ENCODE measurements around the gene PPP2R5C. TPM values are rescaled to one million over a fixed set of nuclear protein-coding genes. Genes with fewer than 3 reads are reported as not detected.

Gene PPP2R5C
- total RNA-seq, 1 experiment from 2014 or later: 93.0 TPM

DNA sequence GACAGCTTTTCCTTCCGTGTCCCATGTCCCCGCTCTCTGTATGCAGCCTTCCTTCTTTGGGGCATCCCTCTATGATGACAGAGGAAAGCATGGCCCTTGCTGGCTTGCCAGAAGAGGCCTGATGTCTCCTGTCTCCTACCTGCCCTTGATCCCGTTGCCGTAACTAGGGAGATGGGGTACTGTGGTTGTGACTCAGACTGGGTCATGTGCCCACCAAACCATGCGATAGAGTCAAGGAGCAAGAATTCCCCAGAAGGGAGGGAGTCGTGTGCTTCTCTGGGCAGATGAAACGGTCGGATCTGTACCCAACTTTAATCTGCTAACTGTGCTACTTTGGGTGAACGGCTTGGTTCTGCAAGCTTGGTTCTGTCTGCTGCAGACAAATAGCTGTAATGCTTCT, 103.8 kb downstream of the PPP2R5C start:
- no peak overlapping the region for H3K18ac ChIP-seq (ENCODE audit: insufficient read length, low read depth, low read length)
- H3K36me3 Mint-ChIP-seq (ENCODE audit: insufficient read depth in 1 of 3, low read depth in 3 of 3): peaks cover 0 to under 1% (median 0%) of the 10 kb centered on the region in 3 experiments; a peak in 1 of 7 replicates
- no peak overlapping the region for H4K5ac ChIP-seq (ENCODE audit: insufficient read length, low read depth, low read length)
- H2AFZ ChIP-seq (ENCODE audit: low read length): no peak overlapping the region
- no peak overlapping the region for H4K91ac ChIP-seq (ENCODE audit: insufficient read length, low read depth, low read length)
- H3K4me3 Mint-ChIP-seq: no peak overlapping the region
- no peaks in the 10 kb centered on the region for H3K4me1 Mint-ChIP-seq
- no peak overlapping the region for H2BK20ac ChIP-seq (ENCODE audit: low read depth, low read length, poor library complexity, severe bottlenecking)
- no peaks in the 10 kb centered on the region for H3K27me3 Mint-ChIP-seq (ENCODE audit: low read depth)
- no peak overlapping the region for H3T11ph ChIP-seq (ENCODE audit: low read length)
- no peak overlapping the region for H3K27ac Mint-ChIP-seq
- no peaks in the 10 kb centered on the region for H3K4me1 ChIP-seq (ENCODE audit: insufficient read depth, low read length)
- H3K9me3 ChIP-seq (ENCODE audit: control insufficient read depth, low read depth, low read length): no peaks in the 10 kb centered on the region
- H3K23ac ChIP-seq (ENCODE audit: insufficient read length, low read depth, low read length): no peak overlapping the region
- no peak for DNase-seq
- peaks cover 7% of the 10 kb centered on the region for H3K79me1 ChIP-seq (ENCODE audit: insufficient read depth, low read depth, low read length, poor library complexity, severe bottlenecking)
- H2BK15ac ChIP-seq (ENCODE audit: low read depth, low read length): no peak overlapping the region
- no peak overlapping the region for H2BK12ac ChIP-seq (ENCODE audit: insufficient read length, low read depth, low read length)
- no CpG with 5 or more reads among the region's 9 CpGs for WGBS (ENCODE audit: extremely low coverage, insufficient read length, low lambda C conversion rate)
- no peak overlapping the region for H3K4me2 ChIP-seq (ENCODE audit: insufficient read depth, insufficient read length, low read length)
- no peak overlapping the region for H3K27ac ChIP-seq (ENCODE audit: insufficient read length, low read depth, low read length)
- H2AK5ac ChIP-seq (ENCODE audit: insufficient read length, low read length): no peak overlapping the region
- no peak overlapping the region for H2BK5ac ChIP-seq (ENCODE audit: insufficient read length, low read length)
- no peak overlapping the region for H3K14ac ChIP-seq (ENCODE audit: insufficient read depth, low read length)
- no peak overlapping the region for H4K8ac ChIP-seq (replicated peaks; ENCODE audit: insufficient read length, low read depth, low read length)
- no peak for TF ChIP-seq CTCF (conservative IDR thresholded peaks at IDR 0.05)
- no peaks in the 10 kb centered on the region for H3K27me3 ChIP-seq (ENCODE audit: insufficient read depth, low read length)
- H3K56ac ChIP-seq (ENCODE audit: insufficient read length, low read depth, low read length): no peak overlapping the region
- H4K20me1 ChIP-seq (ENCODE audit: control insufficient read depth, insufficient read depth, insufficient read length): no peaks in the 10 kb centered on the region
- H2BK120ac ChIP-seq (ENCODE audit: low read depth, low read length, poor library complexity, severe bottlenecking): no peak overlapping the region
- H3K9ac ChIP-seq (ENCODE audit: extremely low read depth, insufficient read length, low read length): no peak overlapping the region
- H3K23me2 ChIP-seq (ENCODE audit: insufficient read length, low read depth, low read length, poor library complexity, severe bottlenecking): no peaks in the 10 kb centered on the region
- no peaks in the 10 kb centered on the region for H3K9me3 Mint-ChIP-seq
- no peak overlapping the region for H3K4ac ChIP-seq (ENCODE audit: low read depth, low read length)
- no peaks in the 10 kb centered on the region for H3K79me2 ChIP-seq (ENCODE audit: insufficient read depth, low read length)
